ENCODE measurements around the gene STK16. TPM values are rescaled to one million over a fixed set of nuclear protein-coding genes. Genes with fewer than 3 reads are reported as not detected.

The STK16 gene
- total RNA-seq, 1 donor from 2014 or later, result 19.1 TPM

DNA sequence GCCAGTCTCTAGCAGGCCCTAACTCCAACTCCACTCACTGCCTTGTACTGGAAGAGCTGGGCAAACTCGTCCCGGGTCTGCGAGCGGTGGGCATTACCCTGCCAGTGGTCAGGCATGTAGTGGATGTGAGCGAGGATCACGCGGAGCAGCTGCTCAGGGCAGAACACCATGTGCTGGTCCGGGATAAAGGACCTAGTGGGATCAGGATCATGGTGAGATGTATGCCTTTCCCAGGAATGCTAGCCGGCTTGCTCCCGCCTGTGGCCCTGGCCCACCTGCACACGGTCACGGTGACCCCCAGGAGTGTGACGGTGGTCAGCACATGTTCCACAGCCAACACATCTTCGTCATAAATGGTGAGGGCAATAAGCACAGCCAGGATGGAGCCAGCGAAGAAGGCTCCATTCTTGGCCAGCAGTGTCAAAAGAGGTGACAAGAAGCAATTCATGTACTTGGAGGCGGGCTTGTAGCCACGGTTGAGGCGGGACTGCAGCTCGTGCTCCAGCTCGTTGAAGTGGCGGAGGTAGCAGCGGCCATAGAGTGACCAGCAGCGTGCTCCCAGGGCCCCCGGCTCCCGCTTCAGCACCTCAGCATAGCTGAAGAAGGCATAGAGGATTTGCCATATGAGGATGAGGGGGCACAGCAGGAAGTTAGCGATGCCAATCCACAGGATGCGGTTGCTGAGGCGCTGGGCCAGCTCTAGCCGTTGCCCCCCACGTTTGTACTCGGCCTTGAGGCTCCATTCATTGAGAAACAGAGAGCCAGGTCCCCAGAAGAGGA is 21.3 kb upstream of the STK16 start:
- Histone ChIP-seq H4K20me1 (ENCODE audit: insufficient read depth, low read length) (peaks cover 24% of the 10 kb centered on the region), H3K4me1 (ENCODE audit: insufficient read depth, low read length) (peaks cover 19% of the 10 kb centered on the region), H3K36me3 (ENCODE audit: insufficient read depth, low read length) (peaks cover 26% of the 10 kb centered on the region), H3K4me3 (ENCODE audit: insufficient read depth, low read depth, low read length) (no peak overlapping the region), H3K79me2 (ENCODE audit: insufficient read depth, low read length) (peaks cover 23% of the 10 kb centered on the region), H3K27me3 (ENCODE audit: insufficient read depth, low read length) (no peaks in the 10 kb centered on the region), H2AFZ (ENCODE audit: low read depth, low read length) (no peak overlapping the region), H3K9me3 (ENCODE audit: insufficient read depth, low read depth, low read length) (no peaks in the 10 kb centered on the region), H3K9ac (ENCODE audit: low read length) (no peak overlapping the region), H3K27ac (ENCODE audit: low read depth, low read length) (no peak overlapping the region), H3K4me2 (ENCODE audit: low read length) (no peak overlapping the region)
- DNase-seq (ENCODE audit: low read depth), result no peak
- peaks cover 33% of the 10 kb centered on the region for H3K36me3 Mint-ChIP-seq (ENCODE audit: low read depth, unreplicated experiment)
- H3K9me3 Mint-ChIP-seq (ENCODE audit: unreplicated experiment), result no peaks in the 10 kb centered on the region
- H3K4me1 Mint-ChIP-seq (ENCODE audit: low read depth, unreplicated experiment), result peaks cover 5% of the 10 kb centered on the region
- no peaks in the 10 kb centered on the region for H3K27me3 Mint-ChIP-seq (ENCODE audit: low read depth, unreplicated experiment)
- H3K4me3 Mint-ChIP-seq (ENCODE audit: unreplicated experiment), result peak overlapping the region; percentile 11
- no peak overlapping the region for H3K27ac Mint-ChIP-seq (ENCODE audit: unreplicated experiment)
- no peak for FAIRE-seq
- no peak for TF ChIP-seq CTCF (IDR thresholded peaks at IDR 0.05; ENCODE audit: insufficient read depth, low read depth, low read length)
- TF ChIP-seq EZH2 (IDR thresholded peaks at IDR 0.05; ENCODE audit: insufficient read depth, low read length), result no peak

GRCh38 chr2:219225350-219225749 is 19.9 kb upstream of the STK16 start:
- no peak for FAIRE-seq
- Mint-ChIP-seq H3K4me1 (ENCODE audit: low read depth, unreplicated experiment) (peaks cover 6% of the 10 kb centered on the region), H3K27me3 (ENCODE audit: low read depth, unreplicated experiment) (no peaks in the 10 kb centered on the region), H3K36me3 (ENCODE audit: low read depth, unreplicated experiment) (peaks cover 32% of the 10 kb centered on the region), H3K27ac (ENCODE audit: unreplicated experiment) (no peak overlapping the region), H3K4me3 (ENCODE audit: unreplicated experiment) (no peak overlapping the region), H3K9me3 (ENCODE audit: unreplicated experiment) (no peaks in the 10 kb centered on the region)
- H3K4me2 ChIP-seq (ENCODE audit: low read length), result no peak overlapping the region
- no peak overlapping the region for H3K27ac ChIP-seq (ENCODE audit: low read depth, low read length)
- no peak overlapping the region for H3K9ac ChIP-seq (ENCODE audit: low read length)
- H3K4me1 ChIP-seq (ENCODE audit: insufficient read depth, low read length), result peaks cover 15% of the 10 kb centered on the region
- peaks cover 14% of the 10 kb centered on the region for H4K20me1 ChIP-seq (ENCODE audit: insufficient read depth, low read length)
- H3K9me3 ChIP-seq (ENCODE audit: insufficient read depth, low read depth, low read length), result no peaks in the 10 kb centered on the region
- peaks cover 26% of the 10 kb centered on the region for H3K36me3 ChIP-seq (ENCODE audit: insufficient read depth, low read length)
- DNase-seq (ENCODE audit: low read depth), result no peak
- no peaks in the 10 kb centered on the region for H3K27me3 ChIP-seq (ENCODE audit: insufficient read depth, low read length)
- peaks cover 24% of the 10 kb centered on the region for H3K79me2 ChIP-seq (ENCODE audit: insufficient read depth, low read length)
- no peak overlapping the region for H2AFZ ChIP-seq (ENCODE audit: low read depth, low read length)
- no peak overlapping the region for H3K4me3 ChIP-seq (ENCODE audit: insufficient read depth, low read depth, low read length)
- TF ChIP-seq CTCF (IDR thresholded peaks at IDR 0.05; ENCODE audit: insufficient read depth, low read depth, low read length), result no peak
- TF ChIP-seq EZH2 (IDR thresholded peaks at IDR 0.05; ENCODE audit: insufficient read depth, low read length), result no peak

Measured in astrocyte (in vitro differentiated cells and primary cell).